Left lung (tissue), 10 donors: ENCODE data around the gene KIF21A. TPM values are rescaled to one million over a fixed set of nuclear protein-coding genes. Genes with fewer than 3 reads are reported as not detected.
A peak's percentile ranks its signal among the peaks of the same experiment; 100 is the strongest.

Source experiments
- ATAC-seq: fragments of 200-7000 bp; cut with Tn5 transposase; one replicate; pipeline ENCODE4 v1.9.1; 2020; ENCODE audit warnings: moderate library complexity
- DNase-seq, 4 donors: peaks; one replicate each; pipeline ENCODE4 v3.0.0-alpha.2; 2013 to 2020
- H3K27ac ChIP-seq, 2 donors: fragments of 200-600 bp; sonication (generic) in 1 of 2; one replicate each; pipeline versions ENCODE4 v1.5.0 to v1.8.0; 2020 to 2021
- H3K27me3 ChIP-seq, 2 donors: fragments of 200-600 bp; sonication (generic) in 1 of 2; one replicate each; pipeline versions ENCODE4 v1.5.0 to v1.8.0; 2020 to 2021
- H3K36me3 ChIP-seq, 2 donors: fragments of 200-600 bp; sonication (generic) in 1 of 2; one replicate each; pipeline versions ENCODE4 v1.5.0 to v1.8.0; 2020 to 2021
- H3K4me1 ChIP-seq, 2 donors: fragments of 200-600 bp; one replicate each; pipeline ENCODE4 v1.8.0; 2021
- H3K4me3 ChIP-seq, 2 donors: fragments of 200-600 bp; sonication (generic) in 1 of 2; one replicate each; pipeline versions ENCODE4 v1.5.0 to v1.8.0; 2020 to 2021; ENCODE audit warnings: mild to moderate bottlenecking in 1 of 2
- H3K9me3 ChIP-seq, 2 donors: fragments of 200-600 bp; sonication (generic) in 1 of 2; one replicate each; pipeline versions ENCODE4 v1.5.0 to v1.8.0; 2020 to 2021
- CTCF ChIP-seq, 2 donors: fragments of 200-600 bp; sonication (generic) in 1 of 2; IDR thresholded peaks; one replicate each; pipeline versions ENCODE4 v1.5.0 to v1.8.0; 2021; ENCODE audit warnings: antibody characterized with exemption in 2 of 2
- intact Hi-C, 2 donors: fragments of 100-400 bp; cut with DNase I; formaldehyde crosslinking; loops; one replicate each; pipeline versions ENCODE4 v1.11.2 to v1.14.2; 2022
- polyA plus RNA-seq, 6 donors: library from polyadenylated mRNA; unstranded; fragments of 120-200 nt; gene quantifications; one replicate each; pipeline ENCODE4 v1.2.1, GENCODE V29; 2013; ENCODE audit not compliant: insufficient read length in 6 of 6
- total RNA-seq, 2 donors: library from RNA; stranded (reverse); fragmentation: NEBNext Ultra II Directional; extraction: Animal tissue kit (Norgen Biotek cat#: 25700); gene quantifications; one replicate each; pipeline ENCODE4 v1.2.1, GENCODE V29; 2021
- donor health status: DM: no; HTN: yes; CAD: no.
- donor health status: DM: no; HTN: no; CAD: no.

The KIF21A gene
- total and polyA plus RNA-seq, 8 donors = 12.7 to 19.7 (median 15.6) TPM

GRCh38 chr12:39383114-39383513, 59.8 kb downstream of the KIF21A start:
- no peaks in the 10 kb centered on the region for H3K9me3 ChIP-seq

GRCh38 chr12:39380090-39380489, 62.8 kb downstream of the KIF21A start:
- no peaks in the 10 kb centered on the region for H3K9me3 ChIP-seq
- intact Hi-C loops = no loop called here
- H3K27ac ChIP-seq = no peak overlapping the region
- H3K4me3 ChIP-seq = no peak overlapping the region
- ATAC-seq (no peak), DNase-seq (no peak)
- H3K36me3 ChIP-seq = no peaks in the 10 kb centered on the region
- H3K4me1 ChIP-seq = no peaks in the 10 kb centered on the region
- no peaks in the 10 kb centered on the region for H3K27me3 ChIP-seq
- TF ChIP-seq CTCF (IDR thresholded peaks at IDR 0.05) = no peak

More at GRCh38 chr12:39383114-39383513, 59.8 kb downstream of the KIF21A start:
- Histone ChIP-seq H3K4me1 (no peaks in the 10 kb centered on the region), H3K36me3 (no peaks in the 10 kb centered on the region), H3K27ac (no peak overlapping the region), H3K27me3 (no peaks in the 10 kb centered on the region), H3K4me3 (no peak overlapping the region)
- DNase-seq = no peak
- ATAC-seq = no peak
- intact Hi-C loops = no loop called here
- TF ChIP-seq CTCF (IDR thresholded peaks at IDR 0.05) = no peak

DNA sequence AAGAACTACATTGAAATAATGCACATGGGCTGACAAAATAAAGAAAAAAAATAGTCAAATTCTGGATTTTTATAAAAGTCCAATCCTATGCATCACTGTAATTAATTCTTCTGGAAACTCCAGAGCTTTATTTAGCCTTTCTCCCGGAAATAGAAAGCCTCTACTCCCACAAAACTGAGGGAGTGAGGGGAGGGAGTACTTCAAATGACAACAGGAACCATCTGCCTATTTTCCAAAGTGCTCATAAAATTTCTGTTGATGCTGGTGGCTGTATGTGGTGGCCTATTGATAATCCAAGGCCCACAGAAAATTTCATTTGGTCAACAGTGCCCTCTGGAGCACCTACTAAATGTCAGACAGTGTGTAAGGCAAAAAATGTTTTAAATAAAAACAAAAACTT, 64.6 kb downstream of the KIF21A start:
- H3K4me1 ChIP-seq = no peaks in the 10 kb centered on the region
- no peaks in the 10 kb centered on the region for H3K9me3 ChIP-seq
- H3K27ac ChIP-seq = no peak overlapping the region
- no peak for TF ChIP-seq CTCF (IDR thresholded peaks at IDR 0.05)
- intact Hi-C loops = no loop called here
- no peak for ATAC-seq
- DNase-seq = no peak
- no peak overlapping the region for H3K4me3 ChIP-seq
- no peaks in the 10 kb centered on the region for H3K27me3 ChIP-seq
- H3K36me3 ChIP-seq = no peaks in the 10 kb centered on the region

DNA sequence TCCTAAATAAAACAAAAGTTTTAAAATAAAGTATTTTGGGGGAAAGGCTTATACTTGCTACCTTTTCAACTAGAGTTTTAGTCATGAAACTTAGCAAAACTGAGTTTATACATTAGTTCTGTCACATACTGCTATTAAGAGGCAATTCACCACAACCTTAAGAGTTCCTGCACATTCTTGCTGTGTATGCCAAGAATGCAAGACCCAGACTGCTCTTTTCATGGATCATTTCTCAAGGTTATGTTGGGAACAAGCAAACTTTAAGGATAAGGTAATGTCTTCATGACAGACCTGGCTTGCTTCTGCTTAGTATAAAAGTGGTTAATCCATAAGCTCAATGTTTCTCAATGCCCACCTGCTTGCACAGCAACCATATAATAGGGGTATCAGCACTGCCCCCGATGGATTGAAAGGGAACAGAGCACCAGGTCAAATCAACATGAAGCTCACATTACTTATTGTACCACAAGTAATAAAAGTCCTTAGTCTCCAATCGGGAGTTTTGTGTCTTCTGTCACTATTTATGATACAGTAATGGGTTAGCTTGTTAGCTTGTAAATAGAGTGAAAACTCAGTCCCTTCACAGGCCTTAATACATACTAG, 67.6 kb downstream of the KIF21A start:
- no peak for TF ChIP-seq CTCF (IDR thresholded peaks at IDR 0.05)
- DNase-seq (no peak), ATAC-seq (peak; percentile 50)
- Histone ChIP-seq H3K4me3 (no peak overlapping the region), H3K27ac (no peak overlapping the region), H3K9me3 (no peaks in the 10 kb centered on the region), H3K36me3 (no peaks in the 10 kb centered on the region), H3K4me1 (no peaks in the 10 kb centered on the region), H3K27me3 (no peaks in the 10 kb centered on the region)
- intact Hi-C loops = no loop called here

DNA sequence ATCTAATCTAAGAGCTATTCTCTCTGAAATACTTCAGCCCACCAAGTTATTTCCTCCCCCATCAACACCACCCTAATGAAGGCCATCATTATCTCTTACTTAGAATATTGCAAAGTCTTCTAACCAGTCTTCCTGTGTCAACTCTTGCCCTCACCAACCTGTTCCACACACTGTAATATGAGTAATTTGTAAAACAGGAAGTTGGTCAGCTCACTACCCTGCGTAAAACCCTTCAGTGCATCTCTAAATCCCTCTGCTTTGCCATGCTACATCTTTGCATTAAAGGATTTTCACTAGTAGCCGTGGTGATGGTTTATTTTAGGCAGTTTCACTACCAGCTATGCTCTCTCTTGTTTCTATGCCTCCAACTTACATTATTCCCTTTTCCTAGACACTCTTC, 70.0 kb downstream of the KIF21A start:
- Histone ChIP-seq H3K27ac (no peak overlapping the region), H3K4me1 (no peaks in the 10 kb centered on the region), H3K9me3 (no peaks in the 10 kb centered on the region), H3K27me3 (no peaks in the 10 kb centered on the region), H3K4me3 (no peak overlapping the region), H3K36me3 (no peaks in the 10 kb centered on the region)
- intact Hi-C loops = no loop called here
- DNase-seq (no peak), ATAC-seq (no peak)
- TF ChIP-seq CTCF (IDR thresholded peaks at IDR 0.05) = no peak
